Measurements from ENCODE around the gene MTF2. TPM values are rescaled to one million over a fixed set of nuclear protein-coding genes. Genes with fewer than 3 reads are reported as not detected.

MTF2 gene
- total RNA-seq, 2 donors from 2014 or later: 26.5 to 33.4 TPM

GRCh38 chr1:93082313-93082712, 3.2 kb downstream of the MTF2 start:
- H3K27ac ChIP-seq: no peak overlapping the region
- no peaks in the 10 kb centered on the region for H3K27me3 ChIP-seq
- no peak overlapping the region for H3K4me3 ChIP-seq
- intact Hi-C loops (cut with DNase I): no loop called here
- H3K4me1 ChIP-seq: peaks cover 1% of the 10 kb centered on the region
- DNase-seq: no peak
- no peaks in the 10 kb centered on the region for H3K9me3 ChIP-seq
- TF ChIP-seq CTCF (IDR thresholded peaks at IDR 0.05): no peak
- no peaks in the 10 kb centered on the region for H3K36me3 ChIP-seq
- no peak overlapping the region for H3K9ac ChIP-seq (ENCODE audit: low read depth in 2 of 2, low read length in 2 of 2)

GRCh38 chr1:93083979-93084378, 4.9 kb downstream of the MTF2 start:
- Histone ChIP-seq H3K36me3 (no peaks in the 10 kb centered on the region), H3K4me1 (no peaks in the 10 kb centered on the region), H3K4me3 (no peak overlapping the region), H3K9ac (ENCODE audit: low read depth in 2 of 2, low read length in 2 of 2) (no peak overlapping the region), H3K27ac (no peak overlapping the region), H3K27me3 (no peaks in the 10 kb centered on the region), H3K9me3 (no peaks in the 10 kb centered on the region)
- intact Hi-C loops (cut with DNase I): no loop called here
- DNase-seq: no peak
- TF ChIP-seq CTCF (IDR thresholded peaks at IDR 0.05): no peak

GRCh38 chr1:93087532-93087931, 8.4 kb downstream of the MTF2 start:
- no peak for TF ChIP-seq CTCF (IDR thresholded peaks at IDR 0.05)
- intact Hi-C loops (cut with DNase I): no loop called here
- Histone ChIP-seq H3K36me3 (no peaks in the 10 kb centered on the region), H3K27me3 (no peaks in the 10 kb centered on the region), H3K27ac (no peak overlapping the region), H3K4me1 (no peaks in the 10 kb centered on the region), H3K9me3 (no peaks in the 10 kb centered on the region), H3K4me3 (no peak overlapping the region), H3K9ac (ENCODE audit: low read depth in 2 of 2, low read length in 2 of 2) (no peak overlapping the region)
- no peak for DNase-seq

DNA sequence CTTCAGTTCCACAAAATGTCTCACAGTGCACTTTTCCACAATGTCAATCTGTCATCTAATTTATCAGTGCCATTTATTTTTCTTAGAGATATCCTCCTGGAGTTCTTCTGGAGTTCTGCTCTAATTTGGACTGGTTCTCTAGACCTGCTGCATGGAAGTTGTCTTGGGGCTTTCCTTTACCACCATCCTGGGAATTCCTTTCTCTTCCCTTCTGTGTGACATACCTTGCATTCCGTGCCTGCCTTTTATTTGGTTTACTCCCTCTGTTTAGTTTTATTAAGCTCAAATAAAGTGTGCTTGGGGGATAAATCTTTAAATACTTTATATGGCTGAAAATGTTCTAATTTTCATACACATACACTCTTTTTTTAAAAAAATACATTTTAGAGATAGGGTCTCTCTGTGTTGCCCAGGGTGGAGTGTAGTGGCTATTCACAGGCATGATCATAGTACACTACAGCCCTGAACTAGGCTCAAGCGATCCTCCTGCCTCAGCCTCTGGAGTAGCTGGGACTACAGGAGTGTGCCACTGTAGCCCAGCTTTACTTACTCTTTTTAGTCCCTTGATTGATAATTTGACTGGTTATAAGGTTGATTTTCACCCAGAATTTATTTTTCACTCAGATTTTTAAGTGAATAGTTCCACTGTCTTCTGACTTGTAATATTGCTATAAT, 14.4 kb downstream of the MTF2 start:
- no peak for DNase-seq
- Histone ChIP-seq H3K9me3 (no peaks in the 10 kb centered on the region), H3K4me3 (no peak overlapping the region), H3K36me3 (no peaks in the 10 kb centered on the region), H3K9ac (ENCODE audit: low read depth in 2 of 2, low read length in 2 of 2) (no peak overlapping the region), H3K27me3 (no peaks in the 10 kb centered on the region), H3K27ac (no peak overlapping the region), H3K4me1 (no peaks in the 10 kb centered on the region)
- intact Hi-C loops (cut with DNase I): no loop called here
- no peak for TF ChIP-seq CTCF (IDR thresholded peaks at IDR 0.05)

DNA sequence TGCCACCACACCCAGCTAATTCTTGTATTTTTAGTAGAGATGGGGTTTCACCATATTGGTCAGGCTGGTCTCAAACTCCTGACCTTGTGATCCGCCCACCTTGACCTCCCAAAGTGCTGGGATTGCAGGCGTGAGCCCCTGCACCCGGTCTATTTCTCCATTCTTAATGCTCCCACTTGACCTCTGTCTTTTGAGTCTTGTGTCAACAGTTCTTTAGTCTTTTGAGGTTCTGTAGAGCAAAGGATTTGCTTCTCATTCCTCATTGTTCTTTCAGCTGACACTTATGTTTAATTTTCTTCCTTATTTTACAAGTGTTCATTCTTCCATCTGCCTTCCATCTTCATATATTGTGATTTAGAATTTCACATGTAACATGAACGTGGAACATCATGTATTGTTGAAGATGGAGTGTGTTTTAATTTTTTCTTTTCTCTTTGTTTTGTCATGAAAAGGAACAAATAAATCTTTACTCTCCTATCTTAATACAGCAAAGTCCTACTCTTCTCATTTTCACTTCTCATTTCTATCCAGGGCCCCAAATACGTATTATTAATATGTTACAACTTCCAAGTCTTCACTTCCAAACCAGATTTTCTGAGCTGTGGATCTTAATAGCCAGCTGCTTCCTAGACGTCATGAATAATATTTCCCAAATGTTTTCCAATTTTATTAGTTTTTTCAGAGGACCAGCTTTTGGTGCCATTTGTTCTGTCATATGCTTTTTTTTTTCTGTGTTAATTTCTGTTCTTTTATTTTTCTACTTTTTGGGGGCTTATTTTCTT, 16.9 kb downstream of the MTF2 start:
- Histone ChIP-seq H3K27ac (no peak overlapping the region), H3K36me3 (no peaks in the 10 kb centered on the region), H3K4me1 (no peaks in the 10 kb centered on the region), H3K4me3 (no peak overlapping the region), H3K27me3 (no peaks in the 10 kb centered on the region), H3K9ac (ENCODE audit: low read depth in 2 of 2, low read length in 2 of 2) (no peak overlapping the region), H3K9me3 (no peaks in the 10 kb centered on the region)
- no peak for TF ChIP-seq CTCF (IDR thresholded peaks at IDR 0.05)
- intact Hi-C loops (cut with DNase I): no loop called here
- DNase-seq: no peak
